ENCODE results near the gene GTF2IRD1. TPM values are rescaled to one million over a fixed set of nuclear protein-coding genes. Genes with fewer than 3 reads are reported as not detected.
A peak's percentile ranks its signal among the peaks of the same experiment; 100 is the strongest.
"Not testable (repeated sequence)": the region's sequence is repeated elsewhere in the genome, so short reads cannot be mapped to it uniquely, and the experiment has no call there.

GTF2IRD1 gene
- total RNA-seq, 1 donor from 2014 or later: 32.6 TPM

DNA sequence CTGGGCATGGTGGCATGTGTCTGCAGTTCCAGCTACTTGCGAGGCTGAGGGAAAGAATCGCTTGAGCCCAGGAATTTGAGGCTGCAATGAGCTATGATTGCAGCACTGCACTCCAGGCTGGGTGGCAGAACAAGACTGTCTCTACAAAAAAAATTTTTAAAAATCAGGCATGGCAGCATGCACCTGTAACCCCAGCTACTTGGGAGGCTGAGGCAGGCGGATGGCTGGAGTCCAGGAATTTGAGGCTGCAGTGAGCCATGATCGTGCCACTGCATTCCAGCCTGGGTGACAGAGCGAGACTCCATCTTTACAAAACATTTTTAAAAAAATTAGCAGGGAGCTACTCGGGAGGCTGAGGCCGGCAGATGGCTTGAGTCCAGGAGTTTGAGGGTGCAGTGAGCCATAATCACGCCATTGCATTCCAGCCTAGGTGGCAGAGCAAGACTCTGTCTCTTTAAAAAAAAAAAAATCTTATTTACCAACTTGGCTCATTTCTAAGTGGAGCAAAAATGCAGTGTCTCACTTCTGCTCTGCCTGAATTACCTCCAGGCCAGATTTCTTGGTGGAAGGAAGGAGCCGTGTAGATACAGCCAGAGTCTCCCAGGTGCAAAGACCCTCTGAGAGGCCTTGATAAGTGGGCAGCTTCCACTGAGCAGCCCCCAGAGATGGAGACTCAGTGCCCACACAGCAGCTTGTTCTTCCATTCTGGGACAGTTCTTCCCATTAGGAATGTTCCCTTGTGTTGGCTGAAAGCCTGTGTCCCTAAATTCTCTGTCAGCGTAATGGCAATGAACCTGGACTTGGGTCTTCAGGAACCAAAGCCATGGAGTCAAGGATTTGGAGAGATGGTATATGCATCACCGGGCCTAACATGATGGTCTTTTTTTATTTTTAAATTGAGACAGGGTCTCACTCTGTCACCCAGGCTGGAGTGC is 30.0 kb downstream of the GTF2IRD1 start:
- Mint-ChIP-seq H3K36me3 (ENCODE audit: low read depth, unreplicated experiment) (no peaks in the 10 kb centered on the region), H3K27me3 (ENCODE audit: unreplicated experiment) (no peaks in the 10 kb centered on the region), H3K4me3 (ENCODE audit: unreplicated experiment) (no peak overlapping the region), H3K27ac (ENCODE audit: unreplicated experiment) (no peak overlapping the region), H3K4me1 (ENCODE audit: unreplicated experiment) (peaks cover 12% of the 10 kb centered on the region), H3K9me3 (ENCODE audit: unreplicated experiment) (no peaks in the 10 kb centered on the region)
- DNase-seq (ENCODE audit: low spot score): no peak
- no peak for TF ChIP-seq CTCF (IDR thresholded peaks at IDR 0.05; ENCODE audit: unreplicated experiment)

GRCh38 chr7:74485611-74486010 is 31.9 kb downstream of the GTF2IRD1 start:
- Mint-ChIP-seq H3K4me1 (ENCODE audit: unreplicated experiment) (peaks cover 5% of the 10 kb centered on the region), H3K4me3 (ENCODE audit: unreplicated experiment) (no peak overlapping the region), H3K9me3 (ENCODE audit: unreplicated experiment) (no peaks in the 10 kb centered on the region), H3K27me3 (ENCODE audit: unreplicated experiment) (no peaks in the 10 kb centered on the region), H3K36me3 (ENCODE audit: low read depth, unreplicated experiment) (no peaks in the 10 kb centered on the region), H3K27ac (ENCODE audit: unreplicated experiment) (no peak overlapping the region)
- DNase-seq (ENCODE audit: low spot score): no peak
- no peak for TF ChIP-seq CTCF (IDR thresholded peaks at IDR 0.05; ENCODE audit: unreplicated experiment)

DNA sequence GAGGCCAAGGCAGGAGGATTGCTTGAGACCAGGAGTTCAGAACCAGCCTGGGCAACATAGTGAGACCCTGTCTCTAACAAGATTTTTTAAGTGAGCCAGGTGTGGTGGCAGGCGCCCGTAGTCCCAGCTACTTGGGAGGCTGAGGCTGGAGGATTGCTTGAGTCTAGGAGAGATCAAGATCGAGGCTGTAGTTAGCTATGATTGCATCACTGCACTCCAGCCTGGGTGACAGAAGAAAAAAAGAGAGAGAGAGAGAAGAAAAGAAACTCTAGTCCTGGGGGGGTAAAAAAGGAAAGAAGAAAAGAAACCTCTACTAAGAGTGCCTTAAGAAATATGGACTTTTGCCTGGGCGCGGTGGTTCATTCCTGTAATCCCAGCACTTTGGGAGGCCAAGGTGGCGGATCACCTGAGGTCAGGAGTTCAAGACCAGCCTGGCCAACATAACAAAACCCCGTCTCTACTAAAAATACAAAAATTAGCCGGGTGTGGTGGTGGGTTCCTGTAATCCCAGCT is 34.9 kb downstream of the GTF2IRD1 start:
- H3K36me3 Mint-ChIP-seq (ENCODE audit: low read depth, unreplicated experiment); H3K27me3 Mint-ChIP-seq (ENCODE audit: unreplicated experiment); H3K9me3 Mint-ChIP-seq (ENCODE audit: unreplicated experiment); H3K4me1 Mint-ChIP-seq (ENCODE audit: unreplicated experiment); DNase-seq (ENCODE audit: low spot score); H3K4me3 Mint-ChIP-seq (ENCODE audit: unreplicated experiment); H3K27ac Mint-ChIP-seq (ENCODE audit: unreplicated experiment): not testable (repeated sequence)

GRCh38 chr7:74489997-74490945 is 36.6 kb downstream of the GTF2IRD1 start:
- Mint-ChIP-seq H3K4me1 (ENCODE audit: unreplicated experiment) (no peaks in the 10 kb centered on the region), H3K27ac (ENCODE audit: unreplicated experiment) (no peak overlapping the region), H3K36me3 (ENCODE audit: low read depth, unreplicated experiment) (peaks cover 8% of the 10 kb centered on the region), H3K4me3 (ENCODE audit: unreplicated experiment) (no peak overlapping the region), H3K9me3 (ENCODE audit: unreplicated experiment) (no peaks in the 10 kb centered on the region), H3K27me3 (ENCODE audit: unreplicated experiment) (no peaks in the 10 kb centered on the region)
- DNase-seq (ENCODE audit: low spot score): no peak
- no peak for TF ChIP-seq CTCF (IDR thresholded peaks at IDR 0.05; ENCODE audit: unreplicated experiment)

DNA sequence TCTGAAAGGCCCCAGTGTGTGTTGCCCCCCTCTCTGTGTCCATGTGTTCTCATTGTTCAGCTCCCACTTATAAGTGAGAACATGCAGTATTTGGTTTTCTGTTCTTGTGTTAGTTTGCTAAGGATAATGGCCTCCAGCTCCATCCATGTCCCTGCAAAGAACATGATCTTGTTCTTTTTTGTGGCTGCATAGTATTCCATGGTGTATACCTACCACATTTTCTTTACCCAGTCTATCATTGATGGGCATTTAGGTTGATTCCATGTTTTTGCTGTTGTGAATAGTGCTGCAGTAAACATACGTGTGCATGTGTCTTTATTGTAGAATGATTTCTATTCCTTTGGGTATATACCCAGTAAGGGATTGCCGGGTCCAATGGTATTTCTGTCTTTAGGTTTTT is 37.8 kb downstream of the GTF2IRD1 start:
- not testable (repeated sequence) for H3K36me3 Mint-ChIP-seq (ENCODE audit: low read depth, unreplicated experiment); H3K4me1 Mint-ChIP-seq (ENCODE audit: unreplicated experiment); DNase-seq (ENCODE audit: low spot score); H3K27me3 Mint-ChIP-seq (ENCODE audit: unreplicated experiment); H3K9me3 Mint-ChIP-seq (ENCODE audit: unreplicated experiment); H3K4me3 Mint-ChIP-seq (ENCODE audit: unreplicated experiment)
- H3K27ac Mint-ChIP-seq (ENCODE audit: unreplicated experiment): peak overlapping the region; percentile 6

All from endothelial cell (in vitro differentiated cells).